ENCODE data around the gene GPX4.

The GPX4 gene

DNA sequence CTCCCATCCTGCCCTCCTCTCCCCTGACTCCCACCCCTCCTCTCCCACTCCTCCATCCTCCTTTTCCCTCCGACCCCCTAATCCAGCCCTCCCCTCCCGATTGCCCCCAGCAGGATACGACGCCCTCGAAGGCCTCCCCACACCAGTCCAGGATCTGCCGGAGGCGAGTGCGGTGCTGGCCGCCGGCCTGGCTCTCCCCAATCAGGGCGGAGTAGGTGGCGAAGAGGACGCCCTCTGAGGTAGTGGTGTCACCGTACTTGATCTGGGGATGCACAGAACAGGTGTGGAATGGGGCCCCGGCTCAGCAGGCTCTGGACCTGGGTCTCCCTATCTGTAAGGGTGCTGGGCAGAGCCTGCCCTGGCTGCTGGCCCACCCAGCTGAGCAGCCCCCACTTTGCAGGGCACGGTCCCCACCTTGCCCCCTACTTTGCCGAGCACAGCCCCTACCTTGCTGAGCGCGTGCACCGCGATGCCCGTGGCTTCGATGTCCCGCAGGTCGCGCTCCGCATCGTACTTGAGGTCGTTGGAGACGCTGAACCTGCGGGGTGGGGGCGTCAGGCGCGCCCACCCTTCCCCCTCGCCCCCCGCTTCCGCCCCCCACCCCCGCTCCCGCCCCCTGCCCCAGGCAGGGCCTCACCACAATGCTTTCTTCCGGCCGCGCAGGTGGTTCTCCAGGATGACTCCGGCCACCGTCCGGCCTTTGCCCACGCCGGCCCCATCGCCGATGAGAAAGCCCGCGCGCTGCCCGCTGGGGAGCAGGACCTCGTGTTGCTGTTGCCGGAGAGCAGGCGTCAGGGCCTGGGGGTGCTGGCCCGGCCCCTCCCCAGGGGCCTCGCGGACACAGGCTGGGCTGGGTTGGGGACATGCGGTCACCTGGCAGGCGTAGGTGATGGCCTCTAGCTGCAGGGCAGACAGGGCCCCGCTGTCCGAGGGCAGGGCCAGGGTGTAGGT, 18.5 kb downstream of the GPX4 start:
- Histone ChIP-seq H3K4me3 (ENCODE audit: low read depth, low read length) (no peak overlapping the region), H3K9me3 (no peaks in the 10 kb centered on the region), H3K27me3 (no peaks in the 10 kb centered on the region), H3K36me3 (peaks cover 48% of the 10 kb centered on the region), H3K4me1 (no peaks in the 10 kb centered on the region)
- TF ChIP-seq, protein P1, sequence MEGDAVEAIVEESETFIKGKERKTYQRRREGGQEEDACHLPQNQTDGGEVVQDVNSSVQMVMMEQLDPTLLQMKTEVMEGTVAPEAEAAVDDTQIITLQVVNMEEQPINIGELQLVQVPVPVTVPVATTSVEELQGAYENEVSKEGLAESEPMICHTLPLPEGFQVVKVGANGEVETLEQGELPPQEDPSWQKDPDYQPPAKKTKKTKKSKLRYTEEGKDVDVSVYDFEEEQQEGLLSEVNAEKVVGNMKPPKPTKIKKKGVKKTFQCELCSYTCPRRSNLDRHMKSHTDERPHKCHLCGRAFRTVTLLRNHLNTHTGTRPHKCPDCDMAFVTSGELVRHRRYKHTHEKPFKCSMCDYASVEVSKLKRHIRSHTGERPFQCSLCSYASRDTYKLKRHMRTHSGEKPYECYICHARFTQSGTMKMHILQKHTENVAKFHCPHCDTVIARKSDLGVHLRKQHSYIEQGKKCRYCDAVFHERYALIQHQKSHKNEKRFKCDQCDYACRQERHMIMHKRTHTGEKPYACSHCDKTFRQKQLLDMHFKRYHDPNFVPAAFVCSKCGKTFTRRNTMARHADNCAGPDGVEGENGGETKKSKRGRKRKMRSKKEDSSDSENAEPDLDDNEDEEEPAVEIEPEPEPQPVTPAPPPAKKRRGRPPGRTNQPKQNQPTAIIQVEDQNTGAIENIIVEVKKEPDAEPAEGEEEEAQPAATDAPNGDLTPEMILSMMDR (IDR thresholded peaks at IDR 0.05; ENCODE audit: low read depth, low read length), result no peak
- no peak for DNase-seq

DNA sequence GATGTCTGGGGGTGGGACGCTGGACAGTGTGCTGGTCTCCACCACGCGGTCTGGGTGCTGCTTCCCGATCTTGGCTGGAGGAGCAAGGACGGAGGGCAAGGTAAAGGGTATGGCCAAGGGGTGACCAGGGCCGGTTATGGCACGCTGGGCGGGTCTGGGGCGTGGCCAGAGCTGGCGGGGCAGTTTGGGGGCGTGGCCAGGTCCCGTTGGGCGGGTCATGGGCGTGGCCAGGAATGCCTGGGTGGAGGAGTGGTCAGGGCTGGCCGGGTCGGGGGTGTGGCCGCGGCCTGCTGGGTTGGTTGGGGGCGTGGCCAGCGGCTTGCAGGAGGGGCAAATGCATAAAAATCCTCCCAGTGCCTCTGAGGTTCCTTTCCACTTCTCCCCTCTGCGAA, 19.2 kb downstream of the GPX4 start:
- TF ChIP-seq, protein P1 (IDR thresholded peaks at IDR 0.05; ENCODE audit: low read depth, low read length), result no peak
- no peaks in the 10 kb centered on the region for H3K4me1 ChIP-seq
- peaks cover 46% of the 10 kb centered on the region for H3K36me3 ChIP-seq
- no peak overlapping the region for H3K4me3 ChIP-seq (ENCODE audit: low read depth, low read length)
- H3K9me3 ChIP-seq, result no peaks in the 10 kb centered on the region
- peak; percentile 87 for DNase-seq
- no peaks in the 10 kb centered on the region for H3K27me3 ChIP-seq

DNA sequence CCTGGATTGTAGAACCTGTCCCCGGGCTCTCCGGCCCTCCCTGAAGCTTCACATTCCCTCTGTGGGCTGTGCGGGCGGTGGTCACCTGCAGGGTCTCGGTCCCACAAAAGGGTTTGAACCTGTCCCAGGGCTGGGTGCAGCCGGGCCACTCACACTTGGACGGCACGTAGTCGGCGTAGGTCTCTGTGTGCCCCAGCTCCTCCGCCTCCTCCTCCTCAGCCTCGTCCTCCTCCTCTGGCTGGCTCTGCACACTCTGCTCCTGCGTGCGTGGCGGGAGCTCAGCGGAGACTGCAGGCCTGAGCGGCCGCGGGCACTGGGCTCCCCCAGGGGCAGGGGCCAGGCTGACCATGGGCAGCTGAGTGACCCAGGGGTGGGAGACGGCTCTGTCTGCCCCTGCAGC, 19.6 kb downstream of the GPX4 start:
- Histone ChIP-seq H3K36me3 (peaks cover 46% of the 10 kb centered on the region), H3K4me1 (no peaks in the 10 kb centered on the region), H3K27me3 (no peaks in the 10 kb centered on the region), H3K9me3 (no peaks in the 10 kb centered on the region), H3K4me3 (ENCODE audit: low read depth, low read length) (no peak overlapping the region)
- no peak for DNase-seq
- TF ChIP-seq, protein P1 (IDR thresholded peaks at IDR 0.05; ENCODE audit: low read depth, low read length), result no peak

DNA sequence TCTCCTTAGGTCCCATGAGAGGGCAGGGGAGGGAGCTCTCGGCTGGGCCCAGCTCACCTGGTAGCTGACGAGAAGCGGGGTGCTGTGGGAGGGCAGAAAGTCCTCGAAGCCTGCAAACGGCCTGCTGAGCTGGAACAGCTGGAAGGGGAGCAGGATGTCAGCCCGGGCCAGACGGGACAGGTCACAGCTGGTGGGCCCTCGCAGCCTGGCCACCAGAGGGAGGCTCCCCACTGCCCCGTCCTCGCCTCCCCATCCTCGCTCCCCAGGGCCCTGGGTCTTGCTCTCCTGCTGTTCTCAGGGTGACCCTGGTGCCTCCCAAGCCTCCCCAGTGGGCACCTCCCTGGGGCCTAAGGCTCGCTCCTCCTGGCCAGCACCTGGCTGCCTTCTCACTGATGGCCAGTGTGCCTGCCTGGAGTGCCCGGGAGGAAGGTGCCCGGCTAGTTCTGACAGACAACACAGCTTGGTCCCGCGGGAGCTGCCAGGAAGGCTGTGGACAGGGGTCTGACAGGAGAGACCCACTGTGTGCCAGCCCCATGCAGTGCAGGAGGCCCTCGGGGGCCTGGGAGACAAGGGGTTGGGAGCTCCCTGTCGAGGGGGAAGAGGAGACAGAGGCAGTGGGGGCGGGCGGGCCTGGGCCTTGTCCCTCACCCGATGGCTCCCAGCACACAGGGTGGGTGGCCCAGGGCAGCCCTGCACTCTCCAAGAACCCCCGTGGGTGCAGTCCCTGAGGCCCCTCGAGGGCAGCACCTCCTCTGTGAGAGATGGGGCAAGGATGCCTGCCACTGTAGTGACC, 20.3 kb downstream of the GPX4 start:
- Histone ChIP-seq H3K4me3 (ENCODE audit: low read depth, low read length) (no peak overlapping the region), H3K9me3 (no peaks in the 10 kb centered on the region), H3K4me1 (no peaks in the 10 kb centered on the region), H3K36me3 (peaks cover 46% of the 10 kb centered on the region), H3K27me3 (no peaks in the 10 kb centered on the region)
- TF ChIP-seq, protein P1 (IDR thresholded peaks at IDR 0.05; ENCODE audit: low read depth, low read length), result no peak
- no peak for DNase-seq

GRCh38 chr19:1125601-1126467, 22.0 kb downstream of the GPX4 start:
- Histone ChIP-seq H3K27me3 (no peaks in the 10 kb centered on the region), H3K9me3 (no peaks in the 10 kb centered on the region), H3K36me3 (peaks cover 36% of the 10 kb centered on the region), H3K4me3 (ENCODE audit: low read depth, low read length) (no peak overlapping the region), H3K4me1 (no peaks in the 10 kb centered on the region)
- TF ChIP-seq, protein P1 (IDR thresholded peaks at IDR 0.05; ENCODE audit: low read depth, low read length), result no peak
- no peak for DNase-seq
